Kidney epithelial cell (primary cell): ENCODE results near the gene B3GAT2. TPM values are rescaled to one million over a fixed set of nuclear protein-coding genes. Genes with fewer than 3 reads are reported as not detected.
A peak's percentile ranks its signal among the peaks of the same experiment; 100 is the strongest.

Experiments used
- DNase-seq: peaks from one replicate; pipeline ENCODE4 v3.0.0-alpha.2; 2010; ENCODE audit warnings: low read depth
- H3K27me3 ChIP-seq: 2 replicates; pipeline ENCODE4 v1.6.0; 2011; ENCODE audit warnings: low read length; ENCODE audit not compliant: control insufficient read depth, insufficient read depth
- H3K36me3 ChIP-seq: 2 replicates; pipeline ENCODE4 v1.5.1; 2011; ENCODE audit warnings: low read length; ENCODE audit not compliant: control insufficient read depth, insufficient read depth
- H3K4me3 ChIP-seq: 2 replicates; pipeline ENCODE4 v1.5.1; 2011; ENCODE audit warnings: low read depth, mild to moderate bottlenecking, control low read depth, low read length
- total RNA-seq: library from RNA; depleted of rRNA; stranded (reverse); fragments of >200 nt; gene quantifications from 2 replicates; pipeline ENCODE4 v1.2.3, GENCODE V29; 2015
- TF ChIP-seq, protein P1 (sequence below): IDR thresholded peaks from 2 replicates; pipeline ENCODE4 v1.5.1; 2011; ENCODE audit warnings: mild to moderate bottlenecking, moderate library complexity, low read length, control low read depth, inconsistent platforms; ENCODE audit not compliant: insufficient read depth, poor library complexity, severe bottlenecking

The B3GAT2 gene, protein sequence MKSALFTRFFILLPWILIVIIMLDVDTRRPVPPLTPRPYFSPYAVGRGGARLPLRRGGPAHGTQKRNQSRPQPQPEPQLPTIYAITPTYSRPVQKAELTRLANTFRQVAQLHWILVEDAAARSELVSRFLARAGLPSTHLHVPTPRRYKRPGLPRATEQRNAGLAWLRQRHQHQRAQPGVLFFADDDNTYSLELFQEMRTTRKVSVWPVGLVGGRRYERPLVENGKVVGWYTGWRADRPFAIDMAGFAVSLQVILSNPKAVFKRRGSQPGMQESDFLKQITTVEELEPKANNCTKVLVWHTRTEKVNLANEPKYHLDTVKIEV
- not detected in 2 replicates for total RNA-seq

DNA sequence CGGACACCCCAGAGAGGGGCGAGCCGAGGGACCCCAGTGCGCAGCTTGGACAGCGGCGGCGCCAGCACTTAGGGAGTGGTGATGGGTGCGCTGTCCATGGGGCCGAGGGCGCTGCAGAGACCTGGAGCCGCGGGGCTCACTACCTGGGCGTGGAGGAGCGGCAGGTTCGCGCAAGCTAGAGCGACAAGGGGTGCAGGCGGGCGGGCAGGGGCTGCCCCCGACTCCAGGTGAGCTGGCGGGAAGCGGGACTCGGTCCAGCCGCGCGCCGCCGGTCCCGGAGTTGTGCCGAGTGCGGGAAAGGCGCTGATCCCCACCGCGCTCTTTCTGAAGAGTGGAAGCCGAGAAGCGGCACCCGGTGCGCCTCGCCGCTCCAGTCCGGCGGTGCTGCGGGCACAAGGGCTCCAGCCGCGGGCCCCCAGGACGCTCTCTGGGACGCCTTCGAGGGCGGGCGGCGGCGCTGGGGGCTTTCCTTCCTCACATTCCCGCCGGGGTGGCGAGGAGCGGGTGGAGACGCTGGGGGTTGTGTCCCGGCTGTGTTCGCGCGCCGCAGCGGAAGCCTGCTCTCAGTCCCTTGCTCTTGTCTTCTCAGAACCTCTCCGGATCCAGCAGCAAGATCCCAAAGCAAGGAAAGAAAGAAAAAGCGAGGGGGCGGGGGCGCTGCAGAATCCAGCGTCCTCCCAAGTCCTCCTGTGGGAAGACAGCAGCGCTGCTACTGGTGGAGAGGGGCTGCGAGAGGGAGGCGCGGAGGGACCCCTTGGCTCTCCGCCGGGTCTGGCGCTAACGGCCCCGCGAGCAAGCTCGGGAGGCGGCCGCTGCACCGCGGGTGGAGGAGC is at the start of gene B3GAT2:
Gene B3GAT2, minus strand, starts transcription at position 610 of the 833 bp plus-strand sequence. CDS start 631 bp downstream, outside the sequence.
- no peaks in the 10 kb centered on the region for H3K36me3 ChIP-seq
- TF ChIP-seq, protein P1, sequence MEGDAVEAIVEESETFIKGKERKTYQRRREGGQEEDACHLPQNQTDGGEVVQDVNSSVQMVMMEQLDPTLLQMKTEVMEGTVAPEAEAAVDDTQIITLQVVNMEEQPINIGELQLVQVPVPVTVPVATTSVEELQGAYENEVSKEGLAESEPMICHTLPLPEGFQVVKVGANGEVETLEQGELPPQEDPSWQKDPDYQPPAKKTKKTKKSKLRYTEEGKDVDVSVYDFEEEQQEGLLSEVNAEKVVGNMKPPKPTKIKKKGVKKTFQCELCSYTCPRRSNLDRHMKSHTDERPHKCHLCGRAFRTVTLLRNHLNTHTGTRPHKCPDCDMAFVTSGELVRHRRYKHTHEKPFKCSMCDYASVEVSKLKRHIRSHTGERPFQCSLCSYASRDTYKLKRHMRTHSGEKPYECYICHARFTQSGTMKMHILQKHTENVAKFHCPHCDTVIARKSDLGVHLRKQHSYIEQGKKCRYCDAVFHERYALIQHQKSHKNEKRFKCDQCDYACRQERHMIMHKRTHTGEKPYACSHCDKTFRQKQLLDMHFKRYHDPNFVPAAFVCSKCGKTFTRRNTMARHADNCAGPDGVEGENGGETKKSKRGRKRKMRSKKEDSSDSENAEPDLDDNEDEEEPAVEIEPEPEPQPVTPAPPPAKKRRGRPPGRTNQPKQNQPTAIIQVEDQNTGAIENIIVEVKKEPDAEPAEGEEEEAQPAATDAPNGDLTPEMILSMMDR = no peak
- no peak for DNase-seq
- peaks cover 47% of the 10 kb centered on the region for H3K27me3 ChIP-seq
- H3K4me3 ChIP-seq = peak within 1 kb of the TSS; percentile 35

- DNase-seq = no peak
- no peak overlapping the region for H3K4me3 ChIP-seq
- no peaks in the 10 kb centered on the region for H3K36me3 ChIP-seq
- TF ChIP-seq, protein P1 = no peak
- peaks cover 2% of the 10 kb centered on the region for H3K27me3 ChIP-seq
These were observed 41.3 kb upstream of the B3GAT2 start for GRCh38 chr6:70998148-70998547.

DNA sequence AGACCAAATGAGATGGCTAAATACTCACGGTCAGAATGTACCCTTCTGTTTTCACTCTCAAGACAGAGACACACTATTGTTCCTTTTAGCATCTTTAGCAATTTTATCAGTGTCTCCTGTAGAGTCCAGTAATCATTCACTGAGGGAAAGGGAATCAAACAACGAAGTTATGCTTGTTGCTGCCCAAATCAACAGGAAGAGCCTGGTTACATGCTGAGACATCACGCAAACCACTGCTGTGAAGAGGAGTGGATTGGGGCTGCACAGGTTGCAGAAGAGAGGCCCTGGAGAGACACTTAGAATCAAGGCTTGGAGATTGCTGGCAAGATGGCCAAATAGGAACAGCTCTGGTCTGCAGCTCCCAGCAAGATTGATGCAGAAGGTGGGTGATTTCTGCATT is 40.5 kb upstream of the B3GAT2 start:
- Histone ChIP-seq H3K27me3 (peaks cover 2% of the 10 kb centered on the region), H3K4me3 (no peak overlapping the region), H3K36me3 (no peaks in the 10 kb centered on the region)
- TF ChIP-seq, protein P1 = no peak
- DNase-seq = no peak

- no peak for DNase-seq
- Histone ChIP-seq H3K27me3 (peaks cover 2% of the 10 kb centered on the region), H3K4me3 (no peak overlapping the region), H3K36me3 (no peaks in the 10 kb centered on the region)
- TF ChIP-seq, protein P1 = no peak
These were observed 39.2 kb upstream of the B3GAT2 start for GRCh38 chr6:70996106-70996505.

- Histone ChIP-seq H3K27me3 (peaks cover 2% of the 10 kb centered on the region), H3K4me3 (no peak overlapping the region), H3K36me3 (no peaks in the 10 kb centered on the region)
- no peak for DNase-seq
- TF ChIP-seq, protein P1 = no peak
These were observed 38.6 kb upstream of the B3GAT2 start for GRCh38 chr6:70995411-70995810.
